Fibroblast of pulmonary artery (primary cell): ENCODE results near the gene CD180.

Source experiments
- DNase-seq: peaks from one replicate; pipeline ENCODE4 v3.0.0-alpha.2; 2010; ENCODE audit warnings: low read depth
- H3K4me3 ChIP-seq: replicated peaks from 2 replicates; pipeline ENCODE4 v1.5.1; 2011; ENCODE audit warnings: low read depth, mild to moderate bottlenecking, control low read depth, low read length, moderate library complexity
- CTCF ChIP-seq: IDR thresholded peaks from 2 replicates; pipeline ENCODE4 v1.5.1; 2011; ENCODE audit warnings: mild to moderate bottlenecking, control low read depth, low read length, inconsistent platforms; ENCODE audit errors: missing control alignments

CD180 gene

GRCh38 chr5:67203701-67204074, 7.1 kb upstream of the CD180 start:
- no peak for DNase-seq
- H3K4me3 ChIP-seq = no peak overlapping the region

GRCh38 chr5:67202828-67203227, 6.2 kb upstream of the CD180 start:
- H3K4me3 ChIP-seq = no peak overlapping the region
- no peak for DNase-seq
- TF ChIP-seq CTCF = no peak

More at GRCh38 chr5:67203701-67204074, 7.1 kb upstream of the CD180 start:
- TF ChIP-seq CTCF = no peak

DNA sequence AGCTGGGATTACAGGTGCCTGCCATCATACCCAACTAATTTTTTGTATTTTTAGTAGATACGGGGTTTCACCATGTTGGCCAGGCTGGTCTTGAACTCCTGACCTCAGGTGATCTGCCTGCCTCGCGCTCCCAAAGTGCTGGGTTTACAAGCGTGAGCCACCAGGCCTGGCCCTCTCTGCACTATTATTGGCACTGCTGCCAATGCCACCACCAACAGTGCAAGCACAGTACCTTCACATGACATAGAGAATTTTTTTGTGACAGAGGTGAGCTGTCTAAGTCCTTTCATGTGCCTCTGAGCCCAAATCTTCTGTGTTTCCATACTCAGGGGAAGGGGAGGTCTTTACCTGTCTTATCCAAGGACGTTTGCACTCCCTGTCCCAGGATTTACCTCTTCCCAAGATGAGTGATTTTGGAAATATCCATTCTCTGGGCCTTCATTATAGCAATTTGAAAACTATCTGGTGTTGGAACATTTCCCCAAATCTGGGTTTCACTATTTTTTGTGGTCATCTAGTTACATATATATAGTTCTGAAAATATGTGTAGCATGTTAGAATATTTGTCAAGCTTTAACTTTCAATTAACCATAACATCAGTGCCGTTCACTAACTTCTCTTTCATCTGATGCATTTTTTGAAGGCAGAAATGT, 5.4 kb upstream of the CD180 start:
- TF ChIP-seq CTCF = no peak
- H3K4me3 ChIP-seq = no peak overlapping the region
- no peak for DNase-seq

DNA sequence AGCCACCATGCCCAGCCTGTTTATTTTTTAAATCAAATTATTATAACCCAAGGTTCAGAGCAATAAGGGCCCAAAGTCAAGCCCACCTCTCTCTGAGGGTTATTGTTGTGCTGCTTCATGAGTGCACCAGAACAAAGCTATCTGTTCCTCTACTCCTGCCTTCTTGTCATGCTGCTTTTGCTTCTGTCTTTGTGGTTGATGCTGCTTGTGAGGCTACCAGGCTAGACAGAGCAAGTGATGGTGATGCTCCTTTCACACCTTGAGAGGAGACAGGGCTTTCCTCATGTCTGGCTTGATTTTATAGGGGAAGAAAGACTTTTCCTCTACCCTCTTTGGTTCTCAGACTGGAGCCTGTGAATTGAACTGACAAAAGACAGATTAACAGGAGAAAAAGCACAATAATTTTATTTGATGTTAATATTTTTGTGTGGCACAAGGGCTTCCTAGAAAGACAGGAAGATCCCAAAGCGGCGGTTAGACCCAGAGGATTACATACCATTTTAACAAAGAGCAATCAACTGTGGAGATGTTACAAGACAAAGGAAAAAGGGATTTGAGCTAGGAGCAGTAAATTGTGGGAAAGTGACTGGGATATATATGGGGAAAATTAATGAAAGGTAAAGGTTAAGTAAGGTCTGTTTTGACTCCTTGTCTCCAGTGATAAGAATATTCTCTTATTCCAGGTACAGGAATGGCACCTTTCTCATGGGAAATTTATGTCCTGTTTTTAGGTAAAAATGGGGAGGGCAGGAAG, 4.4 kb upstream of the CD180 start:
- no peak overlapping the region for H3K4me3 ChIP-seq
- DNase-seq = no peak
- TF ChIP-seq CTCF = no peak

DNA sequence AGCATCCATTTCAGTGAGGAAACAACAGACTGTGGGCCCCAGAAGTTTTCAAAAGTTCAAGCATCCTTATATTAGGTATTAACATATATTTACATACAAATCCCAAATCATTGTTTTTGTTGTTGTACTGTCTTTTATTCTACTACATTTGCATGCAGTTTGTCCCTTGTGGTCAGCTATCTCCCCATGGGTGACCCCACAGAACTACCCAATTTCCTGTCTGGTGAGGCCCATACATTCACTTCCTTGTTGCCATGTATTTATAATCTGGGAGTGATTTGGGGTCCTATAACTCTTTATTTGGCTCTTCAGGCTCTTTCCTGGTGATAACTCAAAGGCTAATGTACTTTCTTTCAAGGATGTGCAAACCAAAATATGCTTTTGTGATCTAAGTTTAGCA, 3.3 kb upstream of the CD180 start:
- no peak for DNase-seq
- no peak for TF ChIP-seq CTCF
- H3K4me3 ChIP-seq = no peak overlapping the region

DNA sequence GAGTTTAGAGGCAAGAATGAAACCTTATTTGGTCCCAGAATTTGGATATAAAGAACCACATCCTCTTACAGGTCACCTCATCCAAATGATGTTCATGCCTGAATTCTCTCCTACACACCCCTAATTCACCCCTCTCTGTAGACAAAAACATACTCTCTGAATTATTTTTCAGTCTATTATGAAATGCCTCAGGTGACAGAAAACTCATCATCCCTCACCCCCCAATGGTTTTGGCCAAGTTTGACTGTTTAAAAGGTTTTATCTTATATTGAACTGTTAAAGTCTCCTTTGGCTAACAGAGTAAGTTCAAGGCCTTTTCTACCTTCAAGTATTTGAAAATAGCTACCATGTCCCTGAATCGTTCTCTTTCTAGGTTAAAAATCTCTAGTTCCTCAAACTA, 2.3 kb upstream of the CD180 start:
- no peak for DNase-seq
- H3K4me3 ChIP-seq = no peak overlapping the region
- TF ChIP-seq CTCF = no peak

- no peak overlapping the region for H3K4me3 ChIP-seq
- TF ChIP-seq CTCF = no peak
- no peak for DNase-seq
Measured at GRCh38 chr5:67197536-67197935, 937 bp upstream of the CD180 start.
